RWPE2 (cell line): ENCODE results near the gene SLC5A10.
"Not testable (repeated sequence)": the region's sequence is repeated elsewhere in the genome, so short reads cannot be mapped to it uniquely, and the experiment has no call there.

Source experiments
- ATAC-seq: fragments of 200-7000 bp; cut with Tn5 transposase; 3 replicates; pipeline ENCODE4 v1.9.1; 2021; ENCODE audit warnings: low read depth
- DNase-seq: peaks from one replicate; pipeline ENCODE4 v3.0.0-alpha.2; 2020; ENCODE audit warnings: low spot score
- H3K27ac ChIP-seq: fragments of 450-650 bp; 2 replicates; pipeline ENCODE4 v1.5.1; 2017; ENCODE audit warnings: mild to moderate bottlenecking; ENCODE audit not compliant: poor library complexity, severe bottlenecking
- H3K27me3 ChIP-seq: fragments of 250-450 bp; sonication (Bioruptor Pico); 2 replicates; pipeline ENCODE4 v1.5.1; 2021; ENCODE audit warnings: mild to moderate bottlenecking, moderate library complexity; ENCODE audit not compliant: insufficient read depth, poor library complexity, severe bottlenecking
- H3K36me3 ChIP-seq: fragments of 250-450 bp; sonication (Bioruptor Pico); 2 replicates; pipeline ENCODE4 v1.5.1; 2020; ENCODE audit warnings: low read depth, mild to moderate bottlenecking, moderate library complexity
- H3K4me1 ChIP-seq: fragments of 250-450 bp; sonication (Bioruptor Pico); 2 replicates; pipeline ENCODE4 v1.5.1; 2021; ENCODE audit warnings: mild to moderate bottlenecking, moderate library complexity; ENCODE audit not compliant: insufficient read depth, poor library complexity, severe bottlenecking
- H3K4me3 ChIP-seq: fragments of 250-450 bp; sonication (Bioruptor Pico); 2 replicates; pipeline ENCODE4 v1.5.1; 2021; ENCODE audit warnings: mild to moderate bottlenecking, moderate library complexity; ENCODE audit not compliant: severe bottlenecking
- H3K9me3 ChIP-seq: fragments of 250-450 bp; sonication (Bioruptor Pico); 2 replicates; pipeline ENCODE4 v1.5.1; 2021; ENCODE audit warnings: mild to moderate bottlenecking, moderate library complexity; ENCODE audit not compliant: severe bottlenecking
- CTCF ChIP-seq: fragments of 450-650 bp; IDR thresholded peaks from one replicate; pipeline ENCODE4 v1.5.1; 2017; ENCODE audit warnings: mild to moderate bottlenecking, moderate library complexity; ENCODE audit not compliant: poor library complexity, severe bottlenecking

The SLC5A10 gene

GRCh38 chr17:18921485-18921884, 30.5 kb upstream of the SLC5A10 start:
- no peak for TF ChIP-seq CTCF
- Histone ChIP-seq H3K36me3 (peaks cover 11% of the 10 kb centered on the region), H3K27ac (peak overlapping the region; percentile 57), H3K27me3 (no peaks in the 10 kb centered on the region), H3K4me3 (no peak overlapping the region), H3K9me3 (no peaks in the 10 kb centered on the region), H3K4me1 (peaks cover 21% of the 10 kb centered on the region)
- DNase-seq (no peak), ATAC-seq (no peak)

GRCh38 chr17:18921912-18922451, 30.0 kb upstream of the SLC5A10 start:
- DNase-seq (no peak), ATAC-seq (peak; percentile 87)
- no peak overlapping the region for H3K4me3 ChIP-seq
- peaks cover 21% of the 10 kb centered on the region for H3K4me1 ChIP-seq
- H3K9me3 ChIP-seq, result no peaks in the 10 kb centered on the region
- peak overlapping the region; percentile 57 for H3K27ac ChIP-seq
- TF ChIP-seq CTCF, result no peak
- H3K27me3 ChIP-seq, result no peaks in the 10 kb centered on the region
- peaks cover 11% of the 10 kb centered on the region for H3K36me3 ChIP-seq

GRCh38 chr17:18922596-18922995, 29.4 kb upstream of the SLC5A10 start:
- H3K4me3 ChIP-seq, H3K9me3 ChIP-seq, DNase-seq, H3K27me3 ChIP-seq, ATAC-seq: not testable (repeated sequence)
- peaks cover 21% of the 10 kb centered on the region for H3K4me1 ChIP-seq
- peak overlapping the region; percentile 57 for H3K27ac ChIP-seq
- H3K36me3 ChIP-seq, result peaks cover 11% of the 10 kb centered on the region

- H3K36me3 ChIP-seq, result peaks cover 30% of the 10 kb centered on the region
- no peak for TF ChIP-seq CTCF
- DNase-seq, result no peak
- ATAC-seq, result no peak
- H3K4me1 ChIP-seq, result peaks cover 21% of the 10 kb centered on the region
- H3K27me3 ChIP-seq, result no peaks in the 10 kb centered on the region
- H3K9me3 ChIP-seq, result no peaks in the 10 kb centered on the region
- no peak overlapping the region for H3K27ac ChIP-seq
- no peak overlapping the region for H3K4me3 ChIP-seq
Measured at GRCh38 chr17:18925187-18925586, 26.8 kb upstream of the SLC5A10 start.

- no peak overlapping the region for H3K4me3 ChIP-seq
- TF ChIP-seq CTCF, result no peak
- no peaks in the 10 kb centered on the region for H3K27me3 ChIP-seq
- no peaks in the 10 kb centered on the region for H3K4me1 ChIP-seq
- H3K36me3 ChIP-seq, result peaks cover 39% of the 10 kb centered on the region
- no peaks in the 10 kb centered on the region for H3K9me3 ChIP-seq
- ATAC-seq (no peak), DNase-seq (no peak)
- H3K27ac ChIP-seq, result no peak overlapping the region
Measured at GRCh38 chr17:18928628-18929125, 23.3 kb upstream of the SLC5A10 start.
